ENCODE measurements around the gene CLMN.

Gene CLMN

DNA sequence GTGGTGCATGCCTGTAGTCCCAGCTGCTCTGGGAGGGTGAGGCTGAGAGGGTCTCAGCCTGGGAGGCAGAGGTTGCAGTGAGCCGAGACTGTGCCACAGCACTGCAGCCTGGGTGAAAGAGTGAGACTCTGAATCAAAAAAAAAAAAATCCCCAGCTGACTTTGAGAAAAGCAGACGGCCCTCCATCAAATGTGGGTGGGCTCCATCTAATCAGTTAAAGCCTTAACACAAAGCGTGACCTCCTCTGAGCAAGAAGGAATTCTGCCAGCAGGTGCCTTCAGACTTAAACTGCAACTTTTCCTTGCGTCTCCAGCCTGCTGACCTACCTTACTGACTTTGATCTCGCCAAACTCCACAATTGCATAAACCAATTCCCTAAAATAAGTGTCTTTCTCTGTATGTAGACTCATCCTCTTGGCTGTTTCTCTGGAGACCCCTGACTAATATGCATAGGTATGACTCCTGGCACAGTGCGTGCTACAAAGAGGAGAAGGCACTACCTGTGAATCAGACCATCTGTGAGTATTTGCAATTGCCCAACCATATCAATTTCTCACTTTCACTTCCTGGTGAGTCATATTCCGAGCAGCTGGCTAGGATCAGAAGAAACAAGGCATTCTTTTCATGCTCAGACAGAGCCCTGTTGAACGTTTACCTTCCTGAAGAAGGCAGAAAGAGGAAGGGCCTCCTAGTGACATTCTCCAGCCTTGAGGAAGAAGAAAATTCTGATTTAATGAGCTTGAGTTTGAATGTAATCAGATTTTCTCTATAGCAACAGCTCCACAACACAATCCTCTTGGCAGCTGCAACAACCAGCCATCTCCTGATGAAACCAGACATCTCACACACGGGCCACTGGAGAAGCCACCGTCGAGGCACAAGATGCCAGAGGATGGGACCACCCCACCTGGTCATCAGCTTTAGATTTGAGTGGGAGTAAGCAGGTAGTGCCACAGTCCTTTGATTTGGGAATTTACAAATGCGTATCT is 54.3 kb downstream of the CLMN start:
- Histone ChIP-seq H3K27ac (peak overlapping the region in 1 of 2 donors; percentile 43), H3K4me3 (no peak overlapping the region)
- peak; percentile 26 for DNase-seq (ENCODE audit: low spot score)
- TF ChIP-seq, protein P1, sequence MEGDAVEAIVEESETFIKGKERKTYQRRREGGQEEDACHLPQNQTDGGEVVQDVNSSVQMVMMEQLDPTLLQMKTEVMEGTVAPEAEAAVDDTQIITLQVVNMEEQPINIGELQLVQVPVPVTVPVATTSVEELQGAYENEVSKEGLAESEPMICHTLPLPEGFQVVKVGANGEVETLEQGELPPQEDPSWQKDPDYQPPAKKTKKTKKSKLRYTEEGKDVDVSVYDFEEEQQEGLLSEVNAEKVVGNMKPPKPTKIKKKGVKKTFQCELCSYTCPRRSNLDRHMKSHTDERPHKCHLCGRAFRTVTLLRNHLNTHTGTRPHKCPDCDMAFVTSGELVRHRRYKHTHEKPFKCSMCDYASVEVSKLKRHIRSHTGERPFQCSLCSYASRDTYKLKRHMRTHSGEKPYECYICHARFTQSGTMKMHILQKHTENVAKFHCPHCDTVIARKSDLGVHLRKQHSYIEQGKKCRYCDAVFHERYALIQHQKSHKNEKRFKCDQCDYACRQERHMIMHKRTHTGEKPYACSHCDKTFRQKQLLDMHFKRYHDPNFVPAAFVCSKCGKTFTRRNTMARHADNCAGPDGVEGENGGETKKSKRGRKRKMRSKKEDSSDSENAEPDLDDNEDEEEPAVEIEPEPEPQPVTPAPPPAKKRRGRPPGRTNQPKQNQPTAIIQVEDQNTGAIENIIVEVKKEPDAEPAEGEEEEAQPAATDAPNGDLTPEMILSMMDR (IDR thresholded peaks at IDR 0.05), result no peak

DNA sequence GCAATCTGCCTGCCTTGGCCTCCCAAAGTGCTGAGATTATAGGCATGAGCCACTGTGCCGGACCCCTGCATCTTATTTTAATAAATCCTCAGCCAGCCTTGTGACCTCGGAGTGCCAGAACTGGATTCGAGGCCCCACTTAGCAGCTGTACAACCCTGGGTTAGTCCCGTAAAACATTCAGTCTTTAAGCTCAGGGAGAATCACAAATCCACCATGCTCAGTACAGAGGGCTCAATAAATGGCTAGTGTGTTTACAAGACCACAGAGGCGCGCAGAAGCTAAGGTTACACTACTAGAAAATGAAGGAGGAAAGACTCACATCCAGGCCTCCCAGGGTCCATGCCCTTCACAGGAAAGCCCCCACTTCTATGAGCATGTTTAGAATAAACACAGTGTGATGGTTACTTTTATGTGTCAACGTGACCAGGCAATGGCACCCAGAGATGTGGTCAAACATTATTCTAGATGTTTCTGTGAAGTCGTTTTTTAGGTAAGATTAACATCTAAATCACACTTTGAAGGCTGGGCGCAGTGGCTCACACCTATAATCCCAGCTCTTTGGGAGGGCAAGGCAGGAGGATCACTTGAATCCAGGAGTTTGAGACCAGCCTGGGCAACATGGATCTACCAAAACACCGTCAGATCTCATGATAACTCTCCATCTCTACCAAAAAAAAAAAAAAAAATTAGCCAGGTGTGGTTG is 55.3 kb downstream of the CLMN start:
- Histone ChIP-seq H3K4me3 (no peak overlapping the region), H3K27ac (no peak overlapping the region)
- TF ChIP-seq, protein P1 (IDR thresholded peaks at IDR 0.05), result no peak
- peak; percentile 38 for DNase-seq (ENCODE audit: low spot score)

DNA sequence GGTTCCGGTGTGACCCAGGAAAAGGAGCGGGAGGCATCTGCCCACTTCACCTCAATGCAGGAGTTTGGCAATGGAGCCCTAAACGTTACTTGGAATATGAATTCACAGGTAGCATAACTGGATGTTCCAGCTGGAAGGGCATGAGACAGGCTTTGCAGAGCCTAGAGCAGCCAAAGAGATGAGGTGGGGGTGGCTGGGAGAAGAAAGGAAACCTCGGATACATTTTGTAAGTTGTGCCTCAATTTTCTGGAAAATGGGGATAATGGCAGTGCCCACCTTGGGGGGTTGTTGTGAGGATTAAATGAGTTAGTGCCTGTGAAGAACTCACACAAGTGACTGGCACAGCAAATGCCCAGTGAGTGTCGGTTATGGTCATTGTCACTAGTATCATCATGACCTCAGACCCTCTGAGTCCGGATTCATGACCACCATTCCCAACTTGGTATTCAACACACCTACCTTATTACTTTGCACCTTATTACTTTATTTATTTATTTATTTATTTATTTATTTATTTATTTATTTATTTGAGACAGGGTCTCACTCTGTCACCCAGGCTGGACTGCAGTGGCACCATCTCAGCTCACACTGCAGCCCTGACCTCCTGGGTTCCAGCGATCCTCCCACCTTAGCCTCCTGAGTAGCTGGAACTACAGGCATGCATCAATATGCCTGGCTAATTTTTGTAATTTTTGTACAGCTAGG is 56.0 kb downstream of the CLMN start:
- no peak overlapping the region for H3K27ac ChIP-seq
- DNase-seq (ENCODE audit: low spot score), result peak; percentile 22
- H3K4me3 ChIP-seq, result no peak overlapping the region
- TF ChIP-seq, protein P1 (IDR thresholded peaks at IDR 0.05), result no peak

DNA sequence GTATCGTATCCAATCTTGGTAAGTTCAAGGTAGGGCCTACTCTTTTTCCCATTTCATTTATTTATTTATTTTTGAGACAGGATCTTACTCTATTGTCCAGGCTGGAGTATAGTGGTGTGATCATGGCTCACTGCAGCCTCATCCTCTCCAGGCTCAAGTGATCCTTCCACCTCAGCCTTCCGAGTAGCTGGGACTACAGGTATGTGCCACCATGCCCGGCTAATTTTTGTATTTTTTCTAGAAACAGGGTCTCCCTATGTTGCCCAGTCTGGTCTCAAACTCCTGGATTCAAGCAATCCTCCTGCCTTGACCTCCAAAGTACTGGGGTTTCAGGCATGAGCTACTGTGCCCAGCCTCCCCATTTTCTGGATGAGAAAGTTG is 57.2 kb downstream of the CLMN start:
- Histone ChIP-seq H3K4me3 (no peak overlapping the region), H3K27ac (no peak overlapping the region)
- DNase-seq (ENCODE audit: low spot score), result no peak
- TF ChIP-seq, protein P1 (IDR thresholded peaks at IDR 0.05), result no peak

DNA sequence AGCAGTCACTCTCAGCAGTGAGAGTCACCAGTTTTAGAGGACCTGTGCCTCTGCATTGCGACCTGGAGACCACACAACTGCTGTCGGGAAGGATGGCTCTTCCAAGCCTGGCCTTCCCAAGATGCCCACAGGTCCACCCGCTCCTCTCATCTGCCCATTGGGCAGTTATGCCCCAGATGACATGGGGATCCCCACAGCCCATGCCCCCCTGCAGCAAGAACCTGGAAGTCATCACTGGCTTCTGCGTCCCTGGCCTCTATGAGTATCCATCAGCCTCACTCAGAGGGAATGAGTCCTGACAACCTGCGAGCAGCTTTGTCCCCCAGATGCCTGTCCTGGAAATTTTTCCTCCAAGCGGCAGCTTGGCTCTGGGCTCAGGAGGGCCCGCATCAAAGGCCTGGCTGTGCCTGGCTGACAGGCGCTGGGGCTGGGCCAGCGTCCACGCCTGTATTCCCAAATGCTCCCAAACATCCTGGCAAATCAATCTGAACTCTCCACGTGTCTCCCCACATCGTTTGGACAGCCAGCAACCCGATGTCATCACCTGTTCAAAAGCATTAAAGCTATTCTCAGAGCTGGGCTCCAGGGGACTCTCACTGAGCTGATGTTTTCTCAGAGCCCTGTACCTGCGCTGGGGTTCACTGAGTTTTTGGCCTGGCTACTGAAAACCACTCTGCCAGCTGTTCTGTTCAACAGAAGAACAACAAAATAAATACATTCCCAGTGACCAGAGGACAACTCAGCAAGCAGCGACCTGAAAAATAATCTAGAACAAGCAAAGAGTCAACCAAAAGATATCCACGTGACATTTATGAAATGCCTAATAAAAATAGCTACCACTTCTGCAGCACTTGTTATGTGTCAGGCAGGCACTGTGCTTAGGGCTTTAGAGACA is 57.8 kb downstream of the CLMN start:
- DNase-seq (ENCODE audit: low spot score), result peak; percentile 52
- H3K4me3 ChIP-seq, result no peak overlapping the region
- TF ChIP-seq, protein P1 (IDR thresholded peaks at IDR 0.05), result no peak
- H3K27ac ChIP-seq, result peak overlapping the region; percentile 28 to 43
